ENCODE data around the gene TBL1X. TPM values are rescaled to one million over a fixed set of nuclear protein-coding genes. Genes with fewer than 3 reads are reported as not detected.

TBL1X gene
- total and polyA plus RNA-seq, 2 of the 8 experiments (the other 6 are each of a cell fraction or from before 2014, with no cell fraction given): 13.3 to 25.6 TPM

GRCh38 chrX:9525511-9526248, 60.8 kb downstream of the TBL1X start (continued):
- TF ChIP-seq CHD7 (IDR thresholded peaks at IDR 0.05; ENCODE audit: insufficient replicate concordance, low read length) (no peak), FOSL1 (IDR thresholded peaks at IDR 0.05; ENCODE audit: insufficient read depth, low read depth, low read length) (no peak), KDM1A (IDR thresholded peaks at IDR 0.05; ENCODE audit: borderline replicate concordance, low read length) (no peak), USF2 (IDR thresholded peaks at IDR 0.05; ENCODE audit: low read length) (no peak)

All from H1 (cell line).